Activated CD8-positive, alpha-beta memory T cell treated with anti-CD3 and anti-CD28 coated beads, Interleukin-2, amount 50 U/mL, for 48 hours (primary cell): ENCODE results near the gene PNPLA3.

ENCODE experiments used
- DNase-seq: peaks from one replicate; pipeline ENCODE4 v3.0.0-alpha.2; 2020

The PNPLA3 gene, protein sequence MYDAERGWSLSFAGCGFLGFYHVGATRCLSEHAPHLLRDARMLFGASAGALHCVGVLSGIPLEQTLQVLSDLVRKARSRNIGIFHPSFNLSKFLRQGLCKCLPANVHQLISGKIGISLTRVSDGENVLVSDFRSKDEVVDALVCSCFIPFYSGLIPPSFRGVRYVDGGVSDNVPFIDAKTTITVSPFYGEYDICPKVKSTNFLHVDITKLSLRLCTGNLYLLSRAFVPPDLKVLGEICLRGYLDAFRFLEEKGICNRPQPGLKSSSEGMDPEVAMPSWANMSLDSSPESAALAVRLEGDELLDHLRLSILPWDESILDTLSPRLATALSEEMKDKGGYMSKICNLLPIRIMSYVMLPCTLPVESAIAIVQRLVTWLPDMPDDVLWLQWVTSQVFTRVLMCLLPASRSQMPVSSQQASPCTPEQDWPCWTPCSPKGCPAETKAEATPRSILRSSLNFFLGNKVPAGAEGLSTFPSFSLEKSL

DNA sequence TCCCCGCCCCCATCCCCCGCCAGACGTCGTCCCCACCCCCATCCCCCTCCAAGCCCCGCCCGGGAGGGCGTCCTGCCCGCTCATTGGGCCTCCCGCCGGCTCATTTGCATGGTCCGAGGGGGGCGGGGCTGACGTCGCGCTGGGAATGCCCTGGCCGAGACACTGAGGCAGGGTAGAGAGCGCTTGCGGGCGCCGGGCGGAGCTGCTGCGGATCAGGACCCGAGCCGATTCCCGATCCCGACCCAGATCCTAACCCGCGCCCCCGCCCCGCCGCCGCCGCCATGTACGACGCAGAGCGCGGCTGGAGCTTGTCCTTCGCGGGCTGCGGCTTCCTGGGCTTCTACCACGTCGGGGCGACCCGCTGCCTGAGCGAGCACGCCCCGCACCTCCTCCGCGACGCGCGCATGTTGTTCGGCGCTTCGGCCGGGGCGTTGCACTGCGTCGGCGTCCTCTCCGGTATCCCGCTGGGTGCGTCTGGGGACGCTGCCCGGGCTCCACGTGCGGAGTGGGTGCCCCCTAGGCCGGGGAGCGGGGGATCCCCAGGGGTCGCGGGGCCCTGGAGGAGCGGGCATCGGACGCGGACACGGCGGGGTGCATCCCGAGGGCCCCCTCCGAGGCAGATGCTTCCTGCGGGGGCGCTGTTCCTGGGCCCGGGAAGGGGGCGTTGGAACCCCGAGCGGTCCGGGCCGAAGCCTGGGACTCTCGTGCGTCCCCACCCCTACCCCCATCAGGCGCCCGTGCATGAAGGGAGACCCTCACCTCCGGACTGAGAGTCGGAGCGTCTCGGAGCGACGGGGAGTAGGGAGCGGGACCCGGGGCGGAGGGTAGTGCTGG is at the start of gene PNPLA3:
TSS of gene PNPLA3 (plus strand) at position 175 of the 834 bp plus-strand sequence. CDS start at position 282, 107 bp downstream.
- DNase-seq, result peak; percentile 89

DNA sequence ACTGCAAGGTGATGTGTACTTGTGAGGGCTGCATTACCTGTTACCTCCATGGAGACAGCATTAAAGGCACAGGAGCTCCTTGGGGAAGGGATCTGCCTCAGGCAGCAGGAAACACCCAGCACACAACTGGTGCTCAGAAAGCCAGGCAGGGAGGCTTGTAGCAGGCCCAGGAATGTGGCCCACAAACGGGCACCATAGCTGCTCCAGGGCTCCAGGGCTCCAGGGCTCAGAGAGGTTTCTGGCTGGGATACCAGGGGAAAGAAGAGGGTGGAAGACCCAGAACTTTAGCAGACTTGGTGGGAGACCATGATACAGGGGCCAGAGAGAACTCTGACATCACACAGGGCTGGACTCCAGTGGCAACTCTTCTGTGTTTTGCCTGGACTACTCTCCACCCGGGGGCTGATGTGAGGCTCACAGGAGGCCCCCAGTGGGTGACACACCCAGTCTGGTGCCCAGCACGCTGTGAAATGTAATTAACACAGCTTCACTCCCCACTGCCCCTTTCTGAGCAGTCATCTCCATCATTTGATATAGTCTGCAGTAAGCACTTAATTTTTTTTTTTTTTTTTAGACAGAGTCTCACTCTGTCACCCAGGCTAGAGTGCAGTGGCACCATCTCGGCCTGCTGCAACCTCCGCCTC is 46.6 kb upstream of the PNPLA3 start:
- no peak for DNase-seq

DNA sequence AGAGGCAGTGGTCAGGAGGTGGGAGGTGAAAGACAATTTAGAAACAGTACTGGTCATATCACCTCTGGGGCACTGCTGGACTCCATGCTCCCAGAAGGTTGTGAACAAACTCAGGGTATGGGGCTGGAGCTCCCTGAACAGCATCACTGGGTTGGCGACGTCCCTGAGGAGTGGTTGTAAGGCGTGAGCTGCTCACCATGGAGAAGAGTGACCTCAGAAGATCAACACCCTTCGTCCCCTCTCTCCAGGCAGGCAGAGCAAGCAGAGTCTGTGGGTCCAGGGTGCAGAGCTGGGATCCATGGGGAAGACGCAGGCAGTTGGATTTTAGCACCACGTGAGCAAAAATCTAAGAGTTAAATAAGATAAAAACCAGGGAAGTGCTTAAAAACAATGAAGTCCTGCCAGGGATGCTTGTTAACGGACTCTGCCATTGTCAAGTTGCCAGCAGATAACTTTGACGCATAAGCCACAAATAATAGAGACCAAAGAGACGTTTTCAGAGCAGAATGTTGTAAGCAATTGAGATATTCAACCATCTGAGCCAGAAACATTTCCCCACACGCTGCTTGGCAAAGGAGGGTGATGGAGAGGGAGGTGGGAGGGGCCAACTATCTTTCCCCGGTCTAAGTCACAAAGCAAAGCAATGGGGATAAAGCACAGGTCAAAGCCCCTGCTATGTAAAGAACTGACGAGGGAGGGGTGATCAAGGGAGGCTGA is 45.4 kb upstream of the PNPLA3 start:
- no peak for DNase-seq

DNA sequence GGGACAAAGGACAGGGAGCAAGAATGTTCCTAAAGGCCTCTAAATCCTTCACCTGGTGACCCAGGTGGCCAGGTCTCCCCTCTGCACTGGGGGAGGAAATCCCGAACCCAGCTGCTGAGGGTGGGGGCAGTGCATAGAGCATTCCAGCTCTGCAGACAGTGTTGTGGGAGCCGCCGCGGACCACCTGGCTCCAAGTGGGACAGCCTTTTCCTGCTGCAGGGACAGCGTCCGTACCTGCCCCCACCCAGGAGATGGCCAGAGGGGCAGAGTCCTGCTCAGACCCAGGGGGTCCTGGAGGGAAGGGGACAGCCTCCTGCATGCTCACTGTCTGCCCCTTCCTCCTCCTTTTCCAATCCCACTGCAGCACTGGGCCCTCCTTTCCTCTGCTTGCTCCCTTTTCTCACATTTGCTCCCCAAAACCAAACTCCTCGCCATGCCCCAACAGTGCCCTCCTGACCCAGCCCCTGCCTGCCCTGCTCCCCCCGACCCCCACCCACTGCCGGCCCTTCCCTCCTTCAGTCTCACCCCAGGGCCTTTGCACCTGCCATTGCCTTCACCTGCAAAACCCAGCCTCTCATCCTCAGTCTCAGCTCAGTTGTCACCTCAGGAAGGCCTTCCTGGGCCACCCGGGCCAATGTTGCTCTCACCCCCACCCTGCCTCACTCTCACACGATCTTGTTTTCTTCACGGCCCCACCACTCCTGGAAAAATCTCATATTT is 44.6 kb upstream of the PNPLA3 start:
- peak; percentile 20 for DNase-seq

DNA sequence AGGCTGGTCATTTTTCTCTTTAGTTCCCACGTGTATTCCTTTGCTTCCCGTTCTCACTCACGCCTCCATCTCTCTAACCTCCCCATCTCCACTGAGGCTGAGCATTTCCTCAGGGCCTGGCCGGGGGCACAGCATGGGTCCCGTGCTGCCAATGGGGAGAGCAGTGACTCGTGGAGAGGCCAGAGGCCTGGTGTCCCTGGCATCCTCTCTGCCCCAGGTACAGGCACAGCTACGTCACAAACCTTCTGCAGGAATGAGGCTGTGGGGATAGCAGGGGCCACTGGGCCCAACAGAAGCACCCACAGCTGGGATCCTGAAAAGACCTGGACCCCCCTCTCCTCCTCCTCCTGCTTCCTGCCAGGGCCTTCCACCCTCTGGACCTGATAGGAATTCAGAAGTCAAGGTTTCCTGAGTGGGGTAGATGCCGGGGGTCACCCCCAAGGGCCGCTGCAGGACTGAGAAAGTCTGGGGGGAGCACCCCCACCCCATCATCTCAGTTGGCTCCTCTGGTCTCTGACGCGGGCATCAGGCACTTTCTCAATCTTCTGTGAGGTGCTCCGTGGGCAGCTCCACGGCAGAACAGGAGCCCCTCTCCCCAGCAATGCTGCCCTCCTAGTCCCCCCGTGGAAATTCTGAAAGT is 43.6 kb upstream of the PNPLA3 start:
- no peak for DNase-seq

DNA sequence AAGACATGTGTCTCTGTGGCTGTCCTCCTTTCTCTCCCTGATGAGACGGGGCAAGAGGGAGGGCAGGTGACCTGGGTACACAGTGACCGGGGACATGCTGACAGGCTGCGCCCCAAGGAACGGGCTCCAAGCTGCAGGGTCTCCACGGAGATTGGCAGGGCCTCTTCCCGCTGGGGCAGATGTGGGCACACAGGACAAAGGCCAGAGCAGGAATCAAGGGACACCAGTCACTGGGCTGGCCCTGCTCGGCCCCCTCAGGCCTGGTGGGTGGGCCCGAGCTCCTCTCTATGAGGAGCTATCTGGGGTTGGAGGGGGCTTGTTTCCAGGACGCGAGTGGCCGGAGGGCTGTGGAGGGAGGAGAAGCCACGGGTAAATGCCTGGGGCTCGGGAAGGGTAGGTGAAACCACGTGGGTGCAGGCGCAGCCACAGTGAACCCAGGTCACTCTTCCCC is 43.0 kb upstream of the PNPLA3 start:
- no peak for DNase-seq

DNA sequence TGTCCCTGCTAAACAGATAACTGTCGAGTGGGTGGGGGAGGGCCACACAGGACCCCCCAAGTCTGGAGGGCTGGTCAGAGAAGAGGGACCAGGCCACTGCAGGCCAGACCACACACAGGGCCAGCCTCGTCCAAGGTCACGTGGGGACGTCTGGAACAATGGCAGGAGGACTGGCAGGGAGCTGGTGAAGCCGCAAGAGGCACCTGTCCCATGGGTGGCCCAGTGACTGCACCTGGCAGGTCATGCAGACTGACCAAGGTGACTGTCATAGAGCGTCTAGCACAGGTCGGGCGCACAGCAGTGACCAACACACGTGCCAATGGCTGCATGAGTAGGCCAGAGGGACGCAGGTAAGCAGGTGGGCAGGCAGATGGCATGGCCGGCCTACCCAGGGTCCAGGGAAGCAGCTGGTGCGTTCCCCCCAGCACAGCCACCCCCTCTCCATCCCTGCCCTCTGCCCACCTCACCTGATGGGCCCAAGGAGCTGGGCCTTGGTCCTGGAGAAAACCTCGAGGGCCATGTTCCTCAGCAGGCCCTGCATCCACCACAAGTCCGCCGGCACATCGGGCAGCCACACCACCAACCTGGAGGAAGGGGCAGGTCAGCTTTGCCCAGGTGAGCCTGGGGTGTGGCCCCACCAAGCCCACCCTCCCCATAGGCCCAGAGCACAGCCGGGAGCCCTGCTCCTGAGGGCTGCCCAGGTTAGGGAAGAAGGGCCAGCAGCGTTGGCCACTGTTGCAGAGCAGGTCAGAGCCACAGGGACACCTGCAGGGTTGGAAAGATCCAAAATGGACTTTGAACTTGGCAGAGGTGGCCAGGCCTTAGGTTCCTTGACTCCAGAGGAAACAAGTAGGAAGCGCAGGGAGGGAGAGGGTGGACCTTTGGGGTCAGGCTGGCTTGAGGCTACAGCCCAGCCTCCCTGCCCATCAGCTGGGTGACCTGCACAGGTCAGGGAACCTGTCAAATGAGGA is 42.2 kb upstream of the PNPLA3 start:
- DNase-seq, result no peak

DNA sequence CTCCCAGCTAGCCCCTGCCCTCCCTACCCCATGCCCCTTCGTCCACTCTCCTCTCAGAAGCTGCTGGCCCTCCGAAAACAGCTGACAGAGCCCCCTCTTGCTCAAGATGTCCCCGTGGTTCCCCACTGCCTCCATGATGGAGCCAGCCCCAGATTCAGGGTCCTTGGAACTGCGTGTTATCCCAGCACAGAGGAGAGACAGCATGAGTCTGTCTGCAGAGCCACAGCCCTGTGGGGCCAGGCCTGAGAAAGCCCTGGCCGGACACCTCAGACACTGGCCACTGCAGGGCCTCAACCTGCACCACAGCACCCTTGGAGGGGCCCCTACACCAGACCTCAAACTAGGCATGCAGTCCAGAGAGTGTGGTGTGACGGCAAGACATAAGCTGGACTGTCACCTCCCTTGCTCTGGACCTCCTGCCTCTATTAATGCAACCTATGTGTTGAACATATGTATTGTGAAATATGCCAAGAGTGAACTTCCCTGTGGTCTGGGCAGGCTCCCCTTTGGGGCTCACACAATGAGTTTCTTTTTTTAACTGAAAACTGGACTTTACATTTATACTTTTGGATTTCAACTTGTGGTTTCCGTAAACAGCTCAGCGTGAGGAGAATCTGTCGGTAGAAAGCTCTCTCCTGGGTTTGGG is 41.4 kb upstream of the PNPLA3 start:
- DNase-seq, result peak; percentile 30

DNA sequence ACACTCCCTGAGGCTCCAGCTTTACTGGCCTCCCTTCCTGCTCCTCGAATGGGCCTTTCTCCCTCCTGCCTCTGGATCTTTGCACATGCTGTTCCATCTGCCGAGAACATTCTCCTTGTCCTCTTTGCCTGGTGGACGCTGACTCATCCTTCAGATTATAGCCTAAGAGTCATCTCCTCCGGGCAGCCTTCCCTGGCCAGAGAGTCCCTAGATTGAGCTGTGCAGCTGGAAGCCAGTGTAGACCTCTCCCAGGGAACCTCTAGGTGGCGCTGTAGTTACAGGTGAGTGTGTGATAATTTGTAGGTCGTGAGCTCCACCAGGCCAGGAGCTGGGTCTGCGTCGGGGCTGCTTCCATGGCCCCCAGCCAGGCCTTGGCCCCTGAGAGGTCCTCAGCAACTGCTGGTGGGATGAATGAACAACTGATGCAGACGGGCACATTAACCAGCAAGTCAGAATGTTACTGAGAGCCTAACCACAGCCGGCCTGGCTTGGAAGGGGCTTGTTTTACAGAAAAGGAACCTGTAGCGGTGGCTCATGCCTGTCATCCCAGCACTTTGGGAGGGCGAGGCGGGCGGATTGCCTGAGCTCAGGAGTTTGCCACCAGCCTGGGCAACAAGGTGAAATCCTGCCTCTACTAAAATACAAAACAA is 40.5 kb upstream of the PNPLA3 start:
- peak; percentile 75 for DNase-seq

DNA sequence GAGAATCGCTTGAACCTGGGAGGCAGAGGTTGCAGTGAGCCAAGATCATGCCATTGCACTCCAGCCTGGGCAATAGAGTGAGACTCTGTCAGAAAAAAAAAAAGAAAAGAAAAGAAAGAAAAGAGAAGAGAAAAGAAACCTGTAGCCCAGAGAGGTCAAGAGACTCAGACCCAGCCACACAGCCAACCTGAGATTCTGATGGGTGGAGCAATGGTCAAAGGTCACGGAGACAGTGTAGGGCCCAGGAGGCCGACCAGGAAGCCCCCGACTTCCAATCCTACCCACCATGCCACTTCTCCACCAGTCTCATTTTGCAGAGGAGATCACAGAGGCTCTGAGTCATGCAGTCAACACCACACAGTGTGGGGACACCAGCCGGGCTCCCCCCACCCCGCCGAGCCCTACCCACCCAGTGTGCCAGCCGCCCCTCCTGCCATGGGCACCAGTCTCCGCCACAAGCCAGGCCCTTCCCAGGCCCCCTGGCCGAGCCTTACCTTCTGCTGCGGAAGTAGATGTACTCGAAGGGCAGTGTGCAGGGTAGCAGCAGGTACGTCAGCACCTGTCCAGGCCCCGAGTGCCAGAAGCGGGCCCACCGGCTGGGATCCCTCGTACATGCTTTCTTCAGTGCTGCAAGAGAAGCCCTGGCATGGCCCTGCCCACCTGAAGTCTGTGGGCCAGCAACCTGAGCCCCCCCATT is 39.7 kb upstream of the PNPLA3 start:
- no peak for DNase-seq

DNA sequence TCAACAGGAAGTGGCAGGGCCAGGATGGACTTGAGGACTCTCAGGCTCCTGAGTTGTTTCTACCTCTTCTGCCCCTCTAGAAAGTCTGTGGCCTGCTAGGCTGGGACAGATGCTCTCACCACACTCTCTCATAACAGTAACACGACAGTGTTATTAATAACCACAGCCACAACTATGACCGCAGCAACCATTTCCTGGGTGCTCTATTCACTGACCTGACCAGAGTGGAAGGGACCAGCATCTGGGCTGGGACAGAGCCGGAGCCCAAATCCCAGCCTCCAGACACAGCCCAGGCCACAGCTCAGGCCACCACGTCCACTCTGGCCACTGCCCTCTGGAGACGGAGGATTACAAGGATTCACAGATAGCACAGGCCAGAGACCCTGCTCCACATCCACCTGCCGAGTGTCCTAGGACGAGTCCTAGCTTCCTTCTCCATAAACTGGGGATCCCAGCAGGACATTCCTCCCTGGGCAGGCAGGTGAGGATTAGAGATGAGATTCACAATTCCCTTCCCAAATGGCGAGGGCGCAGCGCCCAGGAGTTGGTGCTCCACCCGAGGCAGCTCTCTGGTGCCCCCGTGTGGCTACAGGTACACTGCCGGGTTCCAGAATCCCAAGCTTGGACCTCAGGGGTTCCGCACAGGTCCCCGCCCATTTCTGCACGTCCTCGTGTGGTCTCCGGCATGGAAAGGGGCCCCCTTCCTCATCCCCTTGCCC is 38.8 kb upstream of the PNPLA3 start:
- peak; percentile 86 for DNase-seq

DNA sequence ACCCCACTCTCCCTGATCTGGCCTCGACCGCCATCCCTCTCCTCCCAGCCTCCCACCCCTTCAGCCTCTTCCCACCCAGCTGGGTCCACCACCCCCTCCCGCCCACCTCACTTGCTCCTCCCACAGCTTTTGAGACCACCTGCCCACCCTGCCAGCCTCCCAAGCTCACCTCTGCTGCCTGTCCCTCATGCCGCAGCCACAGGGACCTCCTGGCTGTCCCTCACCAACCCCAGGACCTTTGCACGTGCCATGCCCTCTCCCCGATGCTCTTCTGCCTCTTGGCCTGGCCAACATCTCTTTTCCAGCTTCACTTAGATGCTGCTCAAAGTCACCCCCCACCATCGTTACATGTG is 38.3 kb upstream of the PNPLA3 start:
- DNase-seq, result no peak

DNA sequence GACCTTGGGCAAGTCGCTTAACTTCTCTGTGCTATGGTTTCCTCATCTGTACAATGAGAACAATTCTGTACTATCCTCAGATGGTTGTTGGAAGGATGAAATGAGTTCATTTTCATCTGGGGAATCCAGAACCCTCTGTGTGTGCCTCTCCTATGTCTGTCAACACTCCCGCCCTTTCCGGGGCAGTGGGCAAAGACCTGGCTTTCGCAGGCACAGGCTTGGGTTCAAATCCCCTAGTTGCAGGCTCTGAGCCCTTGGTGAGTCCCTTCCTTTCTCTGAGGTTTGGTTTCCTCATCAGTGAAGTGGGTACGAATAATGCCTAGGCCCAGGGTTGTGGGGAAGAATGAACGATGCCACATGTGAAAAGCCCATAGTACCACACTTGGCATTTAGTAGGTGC is 37.8 kb upstream of the PNPLA3 start:
- no peak for DNase-seq

DNA sequence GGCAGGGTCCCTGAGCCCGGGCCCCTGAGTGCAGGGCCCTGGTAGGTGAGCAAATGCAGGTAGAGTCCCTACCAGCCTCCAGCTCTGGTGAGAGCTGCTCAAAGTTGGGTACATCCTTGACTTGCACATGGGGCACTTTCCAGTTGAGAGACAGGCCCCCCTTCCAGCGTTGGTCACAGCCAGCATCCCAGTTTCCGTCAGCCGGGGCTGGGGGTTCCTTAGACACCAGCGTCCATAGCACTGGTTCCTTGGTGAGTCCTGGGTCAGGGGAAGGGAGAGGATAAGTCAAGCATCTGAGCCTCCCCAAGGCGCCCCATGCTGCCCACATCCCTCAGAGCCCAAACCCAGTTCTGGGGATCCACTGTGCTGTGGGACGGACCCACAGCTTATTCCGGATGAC is 37.4 kb upstream of the PNPLA3 start:
- no peak for DNase-seq

DNA sequence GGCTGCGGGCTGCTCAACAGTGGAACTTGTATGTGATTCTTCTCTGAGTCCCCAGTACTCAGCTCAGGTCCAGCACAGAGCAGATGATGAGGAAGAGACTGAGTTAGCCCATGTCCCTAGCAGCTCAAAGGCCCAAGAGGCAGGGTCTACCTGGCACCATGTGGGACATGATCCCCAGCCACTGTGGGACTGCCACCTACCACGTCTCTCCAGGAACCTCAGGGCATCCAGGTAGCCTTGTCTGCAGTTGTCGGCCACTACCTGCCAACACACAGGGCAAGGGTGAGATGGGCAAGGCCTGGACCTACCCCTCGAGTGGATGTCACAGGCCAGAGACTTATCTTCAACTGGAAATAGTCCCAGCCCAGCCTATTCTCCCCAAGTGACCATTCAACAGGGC is 36.2 kb upstream of the PNPLA3 start:
- no peak for DNase-seq

DNA sequence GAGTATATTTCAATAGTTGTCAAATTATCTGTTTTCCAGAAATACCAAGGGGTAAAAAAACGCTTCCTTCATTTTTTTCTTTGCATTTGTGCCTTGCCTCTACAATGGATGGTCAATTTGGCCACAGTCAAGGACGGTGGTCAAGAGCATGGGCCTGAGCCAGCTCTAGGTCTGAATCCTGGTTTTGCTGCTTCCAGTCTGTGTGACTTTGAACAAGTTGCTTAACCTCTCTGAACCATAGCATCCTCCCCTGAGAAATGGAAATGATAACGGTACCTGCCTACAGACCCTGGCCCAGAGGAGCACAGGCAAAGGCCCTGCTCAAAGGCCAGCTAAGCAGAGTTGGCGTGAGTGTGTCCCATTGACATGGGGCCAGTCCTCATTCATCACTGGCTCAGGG is 34.9 kb upstream of the PNPLA3 start:
- DNase-seq, result no peak

DNA sequence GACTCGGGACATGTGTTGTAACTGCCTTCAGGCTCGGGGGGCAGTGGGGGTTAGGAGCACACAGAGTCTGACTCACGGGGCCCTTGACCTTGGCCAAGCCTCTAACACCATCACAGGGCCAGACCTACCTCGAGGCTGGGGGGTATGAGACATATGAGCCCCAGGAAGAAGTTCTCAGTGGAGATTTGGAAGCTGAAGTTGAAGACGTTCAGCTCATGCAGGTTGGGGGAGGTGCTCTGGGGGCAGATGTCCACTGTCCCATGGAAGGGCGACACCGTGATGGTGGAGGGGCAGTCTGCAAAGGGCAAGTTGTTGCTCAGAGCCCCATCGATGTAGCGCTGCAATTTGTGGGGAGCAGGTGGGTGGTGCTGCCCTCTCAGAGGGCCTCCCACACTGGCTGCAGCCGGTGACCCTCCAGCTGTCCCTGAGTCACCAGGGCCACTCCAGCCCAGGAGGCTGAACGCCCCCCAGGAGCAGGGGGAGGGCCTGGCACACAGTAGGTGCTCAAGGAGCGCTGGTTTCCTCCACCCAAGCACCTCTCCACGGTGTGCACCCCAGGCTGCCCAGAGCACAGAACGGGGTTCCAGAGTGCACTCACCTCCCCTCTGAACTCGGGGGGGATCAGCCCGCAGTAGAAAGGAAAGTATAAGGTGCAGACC is 34.3 kb upstream of the PNPLA3 start:
- no peak for DNase-seq
